A549 treated with CORT108297 at 1 μM for 4 hours (cell line): ENCODE data around the gene NUPR2. TPM values are rescaled to one million over a fixed set of nuclear protein-coding genes. Genes with fewer than 3 reads are reported as not detected.

Experiments used
- total RNA-seq: library from RNA; stranded (reverse); fragments of 200-300 nt; extraction: Qiagen RNA extraction; gene quantifications from 5 replicates; pipeline ENCODE4 v1.2.3, GENCODE V29; 2022

The NUPR2 gene, protein sequence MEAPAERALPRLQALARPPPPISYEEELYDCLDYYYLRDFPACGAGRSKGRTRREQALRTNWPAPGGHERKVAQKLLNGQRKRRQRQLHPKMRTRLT
- not detected in 5 replicates for total RNA-seq

DNA sequence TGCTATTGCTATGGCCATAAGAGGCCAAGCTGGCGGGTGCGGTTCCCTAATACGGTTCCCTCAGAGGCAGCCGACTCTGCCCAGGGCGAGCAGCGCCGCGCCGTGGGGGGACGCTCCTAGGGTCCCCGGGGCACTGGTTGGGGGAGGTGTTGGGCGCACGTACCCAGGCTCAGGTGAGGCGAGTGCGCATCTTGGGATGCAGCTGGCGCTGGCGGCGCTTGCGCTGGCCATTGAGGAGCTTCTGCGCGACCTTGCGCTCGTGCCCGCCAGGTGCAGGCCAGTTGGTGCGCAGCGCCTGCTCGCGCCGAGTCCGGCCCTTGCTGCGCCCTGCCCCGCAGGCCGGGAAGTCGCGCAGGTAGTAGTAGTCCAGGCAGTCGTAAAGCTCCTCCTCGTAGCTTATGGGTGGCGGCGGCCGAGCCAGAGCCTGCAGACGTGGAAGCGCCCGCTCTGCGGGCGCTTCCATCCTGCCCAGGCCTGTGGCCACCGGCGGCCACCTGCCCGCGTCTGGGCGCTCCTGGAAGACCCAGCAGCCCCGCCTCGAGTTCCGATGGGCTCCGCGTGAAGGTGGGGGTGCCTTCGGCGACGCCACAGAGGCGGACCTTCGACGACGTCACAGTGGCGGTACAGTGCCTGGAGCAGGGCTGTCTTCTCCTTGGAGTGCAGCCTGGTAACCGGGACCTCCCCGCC lies at the start of gene NUPR2:
Gene NUPR2 (minus strand): TSS at position 566 of the 687 bp plus-strand sequence. CDS start 103 bp downstream, at position 463.

DNA sequence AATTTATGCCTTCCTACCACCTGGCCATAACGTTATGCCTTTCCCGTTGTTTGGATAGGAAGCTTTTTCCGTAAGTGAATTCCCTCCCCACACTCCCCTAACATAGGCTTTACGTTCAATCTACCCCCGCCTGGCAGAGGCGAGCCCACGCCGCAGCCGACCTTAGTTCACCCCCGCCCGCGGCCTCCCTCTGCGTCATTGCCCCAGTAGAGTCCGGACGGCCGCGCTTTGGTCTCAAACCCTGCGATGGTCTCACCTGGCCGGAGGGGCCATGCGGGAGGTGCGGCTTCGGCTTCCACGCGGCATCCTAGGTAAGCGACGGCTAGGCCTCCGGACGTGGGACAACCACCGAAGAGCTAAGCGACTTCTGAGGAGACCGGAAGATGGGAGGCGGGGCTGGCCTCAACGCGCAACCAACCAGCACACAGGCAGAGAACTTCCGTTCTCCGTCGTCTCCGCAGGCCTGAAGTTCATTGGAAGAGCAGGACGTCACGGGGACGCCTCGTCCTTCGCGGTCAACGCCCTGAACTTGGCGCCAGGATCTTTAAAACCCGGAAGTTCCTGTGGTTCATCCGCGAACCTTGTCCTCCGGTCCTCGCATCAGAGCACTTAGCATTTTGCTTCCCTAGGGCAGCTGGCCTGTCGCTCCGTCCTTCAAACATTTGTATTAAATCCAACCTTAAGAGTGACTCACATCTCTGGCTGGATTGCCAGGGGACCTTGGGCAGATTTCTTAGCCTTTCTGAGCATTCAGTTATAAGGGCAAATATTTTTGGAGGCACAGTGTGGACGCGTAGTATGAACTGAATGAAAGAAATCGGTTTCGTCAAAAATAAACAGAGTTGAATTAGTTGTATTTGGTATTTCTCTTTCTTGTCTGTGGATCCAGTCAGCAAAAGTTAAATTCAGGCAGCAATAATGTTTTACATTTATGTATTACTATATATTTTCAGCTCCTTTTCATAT lies 9.8 kb downstream of the NUPR2 start, which contains the start of gene CHCHD2:
Gene CHCHD2 (minus strand): TSS at position 369 of the 966 bp plus-strand sequence. CDS start 63 bp downstream, at position 306.

GRCh38 chr7:56092789-56093531 lies 23.3 kb downstream of the NUPR2 start, which contains the start of gene PHKG1:
PHKG1 (minus strand) TSS chr7:56092952; CDS start chr7:56088941, 4,011 bp downstream.

Other genes with a start within 250 kb of the NUPR2 start
- 0.61 to 1.4 TPM (median 0.87 TPM) in 5 replicates for gene ZNF713, start 229.0 kb downstream of the NUPR2 start, total RNA-seq
- 24.3 to 29.9 TPM (median 25.7 TPM) in 5 replicates for gene MRPS17, start 164.5 kb downstream of the NUPR2 start, total RNA-seq
- gene NIPSNAP2, start 151.8 kb downstream of the NUPR2 start, total RNA-seq: 42.9 to 54.9 TPM (median 49.1 TPM) in 5 replicates
- gene PSPH, start 65.0 kb downstream of the NUPR2 start, total RNA-seq: 24.3 to 35.0 TPM (median 25.7 TPM) in 5 replicates
- 260 to 305 TPM (median 271 TPM) in 5 replicates for gene CCT6A, start 64.7 kb downstream of the NUPR2 start, total RNA-seq
- gene SUMF2, start 52.1 kb downstream of the NUPR2 start, total RNA-seq: 109 to 116 TPM (median 114 TPM) in 5 replicates
- gene PHKG1, start 23.5 kb downstream of the NUPR2 start, total RNA-seq: 0.31 to 0.83 TPM (median 0.65 TPM) in 5 replicates
- gene CHCHD2, start 9.9 kb downstream of the NUPR2 start, total RNA-seq: 552 to 780 TPM (median 704 TPM) in 5 replicates